NCI-H526 (cell line): ENCODE data around the gene TMEM178A.

Experiments
- DNase-seq, 2 experiments: peaks; one replicate each; lab custom pipeline; 2025; lab: John Stamatoyannopoulos, UW

TMEM178A gene

GRCh38 chr2:39712953-39713352 is 47.2 kb downstream of the TMEM178A start:
- DNase-seq, result no peak

GRCh38 chr2:39715095-39715494 is 49.4 kb downstream of the TMEM178A start:
- DNase-seq, result no peak

DNA sequence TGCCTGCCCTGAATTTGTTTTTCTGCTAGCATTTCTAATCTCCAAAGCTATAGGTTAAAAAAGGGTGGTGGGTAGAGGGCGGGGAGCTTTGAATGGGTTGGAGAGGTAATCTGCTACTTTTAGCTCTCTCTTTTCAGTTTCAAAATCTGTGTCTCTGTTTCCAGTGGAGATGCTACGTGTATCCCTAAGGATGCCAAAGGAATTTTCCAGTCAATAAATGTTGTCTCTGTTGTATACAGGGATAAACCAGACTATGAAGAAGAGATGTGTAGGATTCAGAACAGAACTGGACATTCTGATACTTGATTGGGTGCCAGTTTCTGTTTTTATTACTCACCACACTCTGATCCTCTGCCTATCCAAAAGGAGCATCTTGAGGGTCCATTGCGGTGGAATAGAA is 50.1 kb downstream of the TMEM178A start:
- no peak for DNase-seq

GRCh38 chr2:39717067-39717466 is 51.4 kb downstream of the TMEM178A start:
- DNase-seq, result no peak

GRCh38 chr2:39718483-39718882 is 52.8 kb downstream of the TMEM178A start:
- no peak for DNase-seq

- no peak for DNase-seq
Measured at GRCh38 chr2:39719317-39719716, 53.6 kb downstream of the TMEM178A start.

- no peak for DNase-seq
Measured at GRCh38 chr2:39720970-39721369, 55.3 kb downstream of the TMEM178A start.

DNA sequence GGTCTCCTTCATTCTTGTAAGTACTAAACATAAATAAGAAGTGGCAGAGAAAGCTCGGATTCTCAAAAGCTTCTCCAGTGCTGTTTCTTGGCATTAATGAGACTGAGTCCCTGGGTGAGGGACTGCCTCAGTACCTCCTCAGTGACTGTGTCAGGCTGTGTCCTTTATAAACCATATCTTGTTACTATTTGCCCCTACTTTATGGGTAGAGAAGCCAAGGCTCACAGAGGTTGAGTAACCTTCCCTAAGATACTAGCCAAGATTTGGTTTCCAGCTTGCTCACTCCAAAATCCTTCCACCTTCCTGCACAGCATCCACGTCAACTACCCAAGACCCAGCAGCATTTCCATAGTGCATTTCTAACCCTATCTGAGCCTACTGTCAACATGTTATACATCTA is 57.8 kb downstream of the TMEM178A start:
- no peak for DNase-seq

DNA sequence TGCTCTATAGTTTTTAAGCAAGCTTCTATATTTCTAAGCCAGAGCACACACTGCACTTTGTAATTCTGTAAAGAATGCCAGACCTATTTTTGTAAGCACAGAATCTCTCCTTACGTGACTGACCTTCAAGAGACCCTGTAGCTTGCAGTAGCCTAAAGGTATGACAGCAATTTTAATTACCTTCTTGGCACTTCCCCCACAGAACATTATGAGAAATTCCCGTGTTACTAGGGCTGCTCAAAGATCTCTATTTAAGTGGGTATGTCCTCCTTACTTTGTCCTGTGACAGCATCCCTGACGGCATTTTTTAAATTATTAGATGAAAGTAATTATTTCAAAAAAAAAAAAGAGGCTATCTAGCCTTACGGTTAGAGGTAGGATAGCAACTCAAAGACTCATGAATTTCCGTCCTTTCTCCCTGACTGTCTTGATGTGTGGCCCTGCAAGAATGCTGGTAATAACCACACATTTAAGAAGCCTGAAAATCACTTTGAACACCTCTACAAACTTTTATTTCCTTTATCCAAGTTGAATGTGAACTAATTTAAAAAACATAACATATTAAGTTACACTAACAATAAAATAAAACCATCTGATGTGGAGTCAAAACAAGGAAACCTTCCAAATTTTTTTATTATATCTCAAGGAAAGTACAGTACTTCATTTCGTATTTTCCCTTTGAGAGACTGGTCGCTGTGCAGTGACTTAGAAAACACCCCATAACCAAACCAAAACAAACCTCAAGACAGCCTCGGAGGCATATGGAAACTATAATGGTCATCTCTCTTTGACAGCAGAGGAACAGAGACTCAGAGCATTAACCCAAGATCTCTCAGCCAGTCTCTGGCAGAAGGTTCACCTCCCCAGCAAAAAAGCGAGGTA is 58.5 kb downstream of the TMEM178A start:
- DNase-seq, result no peak

DNA sequence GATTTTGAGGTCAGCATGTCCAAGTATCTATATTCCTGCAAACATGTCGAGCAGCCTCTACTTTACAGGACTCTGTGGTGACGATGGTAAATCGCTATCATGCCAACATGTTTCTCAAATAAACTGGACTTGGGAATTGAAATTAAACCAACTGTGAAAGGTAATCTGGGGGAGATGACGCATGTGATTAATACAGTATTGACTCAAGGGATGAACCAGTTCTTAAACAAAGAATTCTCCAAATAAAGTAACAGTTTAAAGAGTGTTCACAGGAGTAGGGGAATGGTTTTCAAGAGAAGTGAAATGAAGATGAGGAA is 59.1 kb downstream of the TMEM178A start:
- no peak for DNase-seq

GRCh38 chr2:39725401-39725800 is 59.7 kb downstream of the TMEM178A start:
- no peak for DNase-seq

DNA sequence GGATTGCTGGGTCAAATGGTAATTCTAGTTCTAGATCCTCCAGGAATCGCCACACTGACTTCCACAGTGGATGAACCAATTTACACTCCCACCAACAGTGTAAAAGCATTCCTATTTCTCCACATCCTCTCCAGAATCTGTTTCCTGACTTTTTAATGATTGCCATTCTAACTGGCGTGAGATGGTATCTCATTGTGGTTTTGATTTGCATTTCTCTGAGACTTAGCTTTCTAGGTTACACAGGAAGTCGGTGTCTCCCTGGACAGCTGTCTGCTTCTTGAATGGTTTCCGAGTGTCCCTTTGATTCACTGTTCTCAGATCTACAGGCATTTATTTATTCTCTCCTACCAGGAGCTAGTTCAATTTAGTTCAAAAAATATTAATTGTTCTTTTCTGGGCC is 62.4 kb downstream of the TMEM178A start:
- DNase-seq, result peak; percentile 80 to 83

DNA sequence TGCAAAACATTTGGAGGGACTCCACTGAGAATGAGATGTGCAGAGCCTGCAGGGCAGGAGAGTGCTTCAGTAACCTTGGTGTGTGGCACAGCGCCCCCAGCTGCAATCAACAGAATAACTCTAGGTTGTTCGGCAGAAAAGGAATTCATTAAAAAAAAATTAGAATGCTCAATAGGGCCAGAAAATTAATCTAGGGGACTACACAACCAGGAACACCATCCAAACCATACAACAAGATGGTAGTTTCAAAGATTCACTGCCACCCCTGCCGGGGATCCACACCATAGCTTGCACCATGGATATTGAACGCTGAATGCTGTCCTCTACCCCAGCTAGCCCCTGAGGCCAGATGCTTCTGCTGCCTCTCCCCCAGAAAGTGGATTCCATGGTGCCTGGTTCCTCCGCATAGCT is 63.2 kb downstream of the TMEM178A start:
- peak; percentile 47 to 70 for DNase-seq

- DNase-seq, result no peak
Measured at GRCh38 chr2:39730276-39730675, 64.6 kb downstream of the TMEM178A start.

DNA sequence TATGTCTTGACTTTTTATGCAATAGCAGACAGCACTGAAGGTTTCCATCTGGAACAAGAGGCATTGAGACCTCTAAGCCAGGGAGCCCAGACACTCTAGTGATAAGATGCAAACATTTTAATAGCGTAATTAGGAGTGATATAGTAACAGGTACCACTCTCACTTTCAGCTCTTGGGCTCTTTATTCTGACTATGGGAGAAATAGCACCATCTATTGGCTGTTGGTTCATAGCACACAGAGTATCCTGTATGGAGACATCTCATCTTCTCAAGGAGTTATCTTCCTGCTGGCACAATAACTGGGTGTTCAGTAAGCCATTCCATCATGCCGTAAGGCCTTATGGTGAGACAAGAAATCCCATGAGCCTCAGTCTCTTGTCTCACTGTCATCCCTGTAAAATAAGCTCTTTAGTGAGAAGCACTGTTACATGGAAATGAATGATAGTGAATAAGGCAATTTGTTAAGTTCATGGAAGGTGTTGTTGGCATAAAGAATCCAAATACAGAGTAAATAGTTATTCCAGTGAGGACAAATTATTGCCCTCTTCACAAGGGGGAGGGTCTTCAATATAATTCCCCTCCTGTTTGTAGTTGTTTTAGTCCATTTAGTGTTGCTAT is 65.1 kb downstream of the TMEM178A start:
- peak; percentile 26 to 60 for DNase-seq

- DNase-seq, result no peak
Measured at GRCh38 chr2:39731546-39731945, 65.8 kb downstream of the TMEM178A start.

DNA sequence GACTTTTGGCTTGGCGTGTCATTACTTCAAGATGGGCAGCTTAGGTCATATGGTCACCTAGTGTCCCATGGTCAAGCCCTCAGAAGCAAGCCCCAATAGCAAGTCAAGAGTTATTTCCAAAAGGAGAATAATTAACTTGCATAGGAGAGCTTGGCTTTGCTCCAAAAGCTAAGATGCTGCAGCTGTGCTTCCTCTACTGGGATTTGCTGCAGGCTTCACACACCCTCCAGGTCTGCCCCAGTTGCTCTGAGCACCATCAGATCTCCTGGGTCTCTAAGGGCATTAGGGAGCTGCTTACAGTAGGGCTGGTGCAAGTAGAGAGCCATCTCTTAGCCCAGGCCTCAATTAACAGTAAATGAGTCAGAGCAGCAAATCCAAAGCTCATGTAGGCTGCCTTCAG is 66.8 kb downstream of the TMEM178A start:
- DNase-seq, result no peak

GRCh38 chr2:39733070-39733674 is 67.5 kb downstream of the TMEM178A start:
- no peak for DNase-seq

DNA sequence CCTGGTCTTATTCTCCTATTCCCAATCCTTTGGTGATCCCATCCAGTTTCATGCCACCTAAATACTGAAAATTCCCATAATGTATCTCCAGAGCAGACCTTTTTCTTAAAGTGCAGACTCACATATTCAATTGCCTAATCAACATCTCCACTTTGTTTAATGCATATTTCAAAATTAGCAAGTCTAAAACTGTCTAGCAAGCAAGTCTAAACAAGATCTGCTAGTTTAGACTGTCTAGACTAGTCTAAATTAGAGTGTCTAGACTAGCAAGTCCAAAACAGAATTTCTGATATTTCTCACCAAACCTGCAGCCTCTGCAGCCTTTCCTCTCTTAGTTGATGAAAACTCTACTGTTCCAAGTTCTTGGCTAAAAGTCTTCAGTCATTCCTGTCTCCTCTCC is 68.7 kb downstream of the TMEM178A start:
- DNase-seq, result no peak

DNA sequence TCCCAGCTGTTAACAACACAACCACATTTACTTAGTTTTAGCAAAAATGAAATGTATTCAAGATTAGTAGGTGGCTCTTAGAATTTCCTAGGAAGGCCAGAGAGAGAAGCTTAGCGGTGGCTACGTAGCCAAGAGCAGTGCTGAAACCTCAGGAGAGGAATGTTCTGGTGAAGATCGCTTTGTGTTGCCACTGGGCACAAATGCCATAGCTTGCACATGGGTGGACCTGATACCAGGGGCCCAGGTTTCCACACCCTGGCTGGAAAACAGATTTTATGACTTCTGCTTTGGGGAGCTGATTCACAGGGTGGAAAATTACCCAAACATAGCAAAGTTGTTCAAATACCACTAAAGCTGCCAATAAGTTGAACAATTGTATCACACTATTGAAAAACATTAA is 69.9 kb downstream of the TMEM178A start:
- no peak for DNase-seq

GRCh38 chr2:39736640-39737039 is 70.9 kb downstream of the TMEM178A start:
- DNase-seq, result no peak

- DNase-seq, result no peak
Measured at GRCh38 chr2:39737661-39738060, 71.9 kb downstream of the TMEM178A start.

DNA sequence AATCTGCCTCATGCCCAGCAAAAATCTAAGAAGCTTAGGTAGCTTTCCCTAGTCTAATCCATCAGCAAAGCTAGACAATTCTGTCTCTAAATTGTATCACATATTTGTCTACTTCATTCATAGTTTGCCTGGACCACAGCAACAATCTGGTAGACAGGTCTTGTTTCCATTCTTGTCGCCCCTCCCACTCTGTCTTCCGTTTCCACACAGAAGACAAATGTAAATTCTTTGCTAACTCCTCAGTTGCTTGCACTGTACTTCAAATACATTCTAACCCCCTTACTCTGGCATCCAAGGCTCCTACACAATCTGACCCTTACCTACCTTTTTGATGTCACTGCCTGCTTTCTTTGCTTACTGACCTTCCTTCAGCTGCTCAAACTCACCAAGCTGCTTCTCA is 73.2 kb downstream of the TMEM178A start:
- DNase-seq, result no peak
